ENCODE results near the gene ID1.
A peak's percentile ranks its signal among the peaks of the same experiment; 100 is the strongest.
"Not testable (repeated sequence)": the region's sequence is repeated elsewhere in the genome, so short reads cannot be mapped to it uniquely, and the experiment has no call there.

The ID1 gene

GRCh38 chr20:31638317-31638716 is 33.2 kb downstream of the ID1 start:
- no peak for DNase-seq (ENCODE audit: low read depth)

- DNase-seq (ENCODE audit: low read depth), result no peak
Observed at GRCh38 chr20:31638816-31639215, 33.7 kb downstream of the ID1 start.

GRCh38 chr20:31640259-31640658 is 35.2 kb downstream of the ID1 start:
- no peak for DNase-seq (ENCODE audit: low read depth)

- DNase-seq (ENCODE audit: low read depth), result no peak
Observed at GRCh38 chr20:31641391-31641790, 36.3 kb downstream of the ID1 start.

GRCh38 chr20:31642837-31643236 is 37.7 kb downstream of the ID1 start:
- DNase-seq (ENCODE audit: low read depth), result no peak

- DNase-seq (ENCODE audit: low read depth), result no peak
Observed at GRCh38 chr20:31643522-31643921, 38.4 kb downstream of the ID1 start.

- DNase-seq (ENCODE audit: low read depth), result no peak
Observed at GRCh38 chr20:31644701-31645100, 39.6 kb downstream of the ID1 start.

GRCh38 chr20:31648104-31648503 is 43.0 kb downstream of the ID1 start:
- not testable (repeated sequence) for DNase-seq (ENCODE audit: low read depth)

GRCh38 chr20:31652917-31653396 is 47.9 kb downstream of the ID1 start:
- DNase-seq (ENCODE audit: low read depth), result peak; percentile 89

- DNase-seq (ENCODE audit: low read depth), result no peak
Observed at GRCh38 chr20:31653561-31653960, 48.5 kb downstream of the ID1 start.

- no peak for DNase-seq (ENCODE audit: low read depth)
Observed at GRCh38 chr20:31654534-31654933, 49.4 kb downstream of the ID1 start.

All from fibroblast of gingiva (primary cell).